ENCODE measurements around the gene INTS11.

DNA sequence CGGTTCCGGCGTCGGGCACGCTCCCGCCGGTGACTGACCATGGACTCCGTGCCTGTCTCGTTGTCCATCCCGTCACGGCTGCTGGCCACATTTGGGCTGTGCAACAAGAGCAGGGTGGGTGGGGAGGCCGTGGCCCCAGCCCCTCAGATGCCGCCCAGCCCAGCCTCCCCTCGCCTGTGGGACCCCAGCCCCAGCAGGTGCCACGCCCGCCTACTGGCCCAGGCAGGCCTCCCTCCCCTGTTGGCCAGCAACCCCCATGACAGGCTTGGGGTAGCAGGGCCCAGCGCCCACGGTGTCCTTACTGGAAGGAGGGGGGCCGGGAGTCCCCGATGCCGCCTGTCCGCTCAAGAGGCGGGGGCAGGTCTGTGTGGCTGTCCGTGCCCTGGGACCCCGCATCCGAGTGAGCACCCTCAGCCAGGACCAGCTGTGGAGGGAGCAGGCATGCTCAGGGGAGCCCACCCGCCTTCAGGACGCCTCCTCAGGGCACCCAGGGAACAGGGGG lies 17.7 kb upstream of the INTS11 start:
- TF ChIP-seq L3MBTL2 (conservative IDR thresholded peaks at IDR 0.05) (no peak), HDGF (IDR thresholded peaks at IDR 0.05; ENCODE audit: borderline replicate concordance) (no peak), ELF4 (IDR thresholded peaks at IDR 0.05) (no peak), ARNT (IDR thresholded peaks at IDR 0.05) (no peak), ZNF384 (IDR thresholded peaks at IDR 0.05) (no peak), FOXA1 (IDR thresholded peaks at IDR 0.05) (no peak), SUZ12 (IDR thresholded peaks at IDR 0.05) (no peak), FOXM1 (IDR thresholded peaks at IDR 0.05; ENCODE audit: borderline replicate concordance) (no peak), FOXK2 (IDR thresholded peaks at IDR 0.05) (no peak), SP1 (IDR thresholded peaks at IDR 0.05) (no peak), TARDBP (IDR thresholded peaks at IDR 0.05) (no peak)
- TF ChIP-seq, protein P1, sequence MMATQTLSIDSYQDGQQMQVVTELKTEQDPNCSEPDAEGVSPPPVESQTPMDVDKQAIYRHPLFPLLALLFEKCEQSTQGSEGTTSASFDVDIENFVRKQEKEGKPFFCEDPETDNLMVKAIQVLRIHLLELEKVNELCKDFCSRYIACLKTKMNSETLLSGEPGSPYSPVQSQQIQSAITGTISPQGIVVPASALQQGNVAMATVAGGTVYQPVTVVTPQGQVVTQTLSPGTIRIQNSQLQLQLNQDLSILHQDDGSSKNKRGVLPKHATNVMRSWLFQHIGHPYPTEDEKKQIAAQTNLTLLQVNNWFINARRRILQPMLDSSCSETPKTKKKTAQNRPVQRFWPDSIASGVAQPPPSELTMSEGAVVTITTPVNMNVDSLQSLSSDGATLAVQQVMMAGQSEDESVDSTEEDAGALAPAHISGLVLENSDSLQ (IDR thresholded peaks at IDR 0.05): no peak

All from HEK293T (cell line).